T-cell (primary cell): ENCODE measurements around the gene INPP4A. TPM values are rescaled to one million over a fixed set of nuclear protein-coding genes. Genes with fewer than 3 reads are reported as not detected.

ENCODE experiments used
- ATAC-seq, 4 experiments: fragments of 200-7000 bp in 3 of 4; fragments of 150-1000 bp in 1 of 4; cut with Tn5 transposase; replicated peaks in 1 of 4; 1 replicate in 3 of 4; 2 replicates in 1 of 4; pipeline ENCODE4 v1.10.0; 2021; ENCODE audit warnings: moderate library complexity in 3 of 4, mild to moderate bottlenecking in 2 of 4, moderate number of reproducible peaks in 1 of 4
- CTCF ChIA-PET, 2 donors: fragments of 300-600 bp; sonication (Branson Sonifier 250); formaldehyde crosslinking; loops; one replicate each; lab custom pipeline; 2022; ENCODE audit warnings: antibody characterized with exemption in 2 of 2; lab: Charles Lee
- POLR2A ChIA-PET, 2 donors: fragments of 300-600 bp; sonication (Branson Sonifier 250); formaldehyde crosslinking; loops; one replicate each; lab custom pipeline; 2022; ENCODE audit warnings: antibody characterized with exemption in 2 of 2; lab: Charles Lee
- DNase-seq, 35 experiments: peaks; one replicate each; pipeline versions ENCODE4 v3.0.0 to v3.0.0-alpha.2; 2013 to 2023
- H3K27ac ChIP-seq: one replicate; pipeline ENCODE4 v1.5.1; 2013; ENCODE audit warnings: low read length
- H3K27me3 ChIP-seq, 2 experiments: replicated peaks in 1 of 2; 1 replicate in 1 of 2; 2 replicates in 1 of 2; pipeline versions ENCODE4 v1.6.1 to v1.7.0; 2013; ENCODE audit warnings: low read length in 1 of 2, mixed read lengths in 1 of 2; ENCODE audit not compliant: control insufficient read depth in 2 of 2, insufficient read depth in 2 of 2; ENCODE audit errors: extremely low read depth in 1 of 2
- H3K36me3 ChIP-seq, 2 donors: 1 replicate in 1 of 2; 2 replicates in 1 of 2; pipeline versions ENCODE4 v1.6.1 to v1.7.0; 2013; ENCODE audit warnings: low read length in 1 of 2; ENCODE audit not compliant: control insufficient read depth in 2 of 2, insufficient read depth in 1 of 2; ENCODE audit errors: extremely low read depth in 1 of 2
- H3K4me1 ChIP-seq, 2 experiments: 1 replicate in 1 of 2; 2 replicates in 1 of 2; pipeline versions ENCODE4 v1.6.1 to v1.7.0; 2013; ENCODE audit warnings: low read length in 2 of 2, mixed read lengths in 1 of 2; ENCODE audit not compliant: insufficient read depth in 2 of 2, control insufficient read depth in 1 of 2; ENCODE audit errors: extremely low read depth in 1 of 2
- H3K4me3 ChIP-seq, 2 donors: 1 replicate in 1 of 2; 2 replicates in 1 of 2; pipeline versions ENCODE4 v1.5.1 to v1.7.0; 2013; ENCODE audit warnings: mild to moderate bottlenecking in 2 of 2, low read length in 1 of 2, moderate library complexity in 1 of 2; ENCODE audit not compliant: control insufficient read depth in 1 of 2; ENCODE audit errors: extremely low read depth in 1 of 2
- H3K9me3 ChIP-seq: 2 replicates; pipeline ENCODE4 v1.7.0; 2013
- H3K27ac Mint-ChIP-seq, 2 donors: one replicate each; pipeline ENCODE4 v1.8.0; 2020 to 2021; ENCODE audit warnings: mild to moderate bottlenecking in 2 of 2, mixed read lengths in 2 of 2
- H3K27me3 Mint-ChIP-seq, 2 donors: one replicate each; pipeline ENCODE4 v1.8.0; 2021 to 2022; ENCODE audit warnings: mixed read lengths in 2 of 2
- H3K36me3 Mint-ChIP-seq: one replicate; pipeline ENCODE4 v1.8.0; 2021; ENCODE audit warnings: mixed read lengths
- H3K4me1 Mint-ChIP-seq, 3 donors: one replicate each; pipeline ENCODE4 v1.8.0; 2020 to 2022; ENCODE audit warnings: mixed read lengths in 3 of 3, mild to moderate bottlenecking in 1 of 3
- H3K4me3 Mint-ChIP-seq, 3 donors: one replicate each; pipeline ENCODE4 v1.8.0; 2020 to 2022; ENCODE audit warnings: mild to moderate bottlenecking in 3 of 3, mixed read lengths in 3 of 3, moderate library complexity in 3 of 3
- H3K9me3 Mint-ChIP-seq, 3 donors: one replicate each; pipeline ENCODE4 v1.8.0; 2020 to 2022; ENCODE audit warnings: mixed read lengths in 3 of 3
- WGBS: methylation state at CpG from one replicate; pipeline ENCODE4 v1.1.5; 2013; ENCODE audit warnings: missing lambda C conversion rate; ENCODE audit not compliant: insufficient coverage; 5-methylcytosine and 5-hydroxymethylcytosine counted together
- total RNA-seq, 35 experiments: library from RNA in 6 of 35; stranded (reverse) in 6 of 35; fragments of 120-200 nt in 1 of 35; gene quantifications; one replicate each; pipeline versions ENCODE4 v1.2.1 to v1.2.4 and lab custom pipeline; 2013 to 2026

INPP4A gene
- total RNA-seq, 5 donors from 2014 or later (not counting 1 experiment from before 2014, with no cell fraction given), result 126 to 153 (median 136) TPM

GRCh38 chr2:98608116-98608961, 163.7 kb downstream of the INPP4A start, which contains the start of the genes COA5 and UNC50:
Gene COA5, minus strand, starts transcription at chr2:98608512. Its CDS starts 107 bp downstream, at chr2:98608405.
Gene UNC50, plus strand, starts transcription at chr2:98608589. Its CDS starts 1,171 bp downstream, at chr2:98609760.
- CTCF ChIA-PET, result interaction anchor here in 1 of 2 donors (0.6 to 1.1 kb wide), 2 partner anchors 10 to 228 kb away, joined by 3 to 5 read pairs; no protein-coding TSS in a partner anchor
- Histone ChIP-seq H3K27me3 (no peaks in the 10 kb centered on the region), H3K4me1 (peaks cover 22 to 34% of the 10 kb centered on the region in 2 experiments), H3K9me3 (no peaks in the 10 kb centered on the region), H3K27ac (peak within 1 kb of the TSS; percentile 93), H3K36me3 (peaks cover 0 to 22% of the 10 kb centered on the region in 2 donors), H3K4me3 (peak within 1 kb of the TSS; percentile 92 to 95)
- POLR2A ChIA-PET, result interaction anchor here in 1 of 2 donors (0.7 to 1.2 kb wide), 2 partner anchors 9 to 36 kb away, joined by 3 read pairs; no protein-coding TSS in a partner anchor
- H3K27me3 Mint-ChIP-seq, result no peaks in the 10 kb centered on the region
- H3K4me3 Mint-ChIP-seq, result peak within 1 kb of the TSS; percentile 85 to 95 (median 90)
- under 1% methylated on average over 78 of the region's 93 CpGs for WGBS
- peaks cover 65 to 75% (median 70%) of the 10 kb centered on the region in 3 donors for H3K4me1 Mint-ChIP-seq
- peak within 1 kb of the TSS; percentile 87 to 94 for H3K27ac Mint-ChIP-seq
- peaks cover 24% of the 10 kb centered on the region for H3K36me3 Mint-ChIP-seq
- peak; percentile 86 to 92 (median 88) for ATAC-seq
- peak; percentile 72 to 94 (median 86) for DNase-seq
- no peaks in the 10 kb centered on the region for H3K9me3 Mint-ChIP-seq

- DNase-seq (peak in 3 of 35 experiments; percentile 5 to 30 (median 14)), ATAC-seq (peak; percentile 3 to 22 (median 10))
- H3K36me3 ChIP-seq, result peaks cover 0 to 28% of the 10 kb centered on the region in 2 donors
- peak overlapping the region; percentile 92 to 95 for H3K4me3 ChIP-seq
- peaks cover 0 to 3% (median 0%) of the 10 kb centered on the region in 3 donors for H3K9me3 Mint-ChIP-seq
- WGBS, result under 1% methylated on average over 19 of the region's 29 CpGs
- H3K4me3 Mint-ChIP-seq, result peak overlapping the region; percentile 85 to 95 (median 90)
- peak overlapping the region; percentile 87 to 94 for H3K27ac Mint-ChIP-seq
- peaks cover 73 to 78% (median 76%) of the 10 kb centered on the region in 3 donors for H3K4me1 Mint-ChIP-seq
- H3K27me3 ChIP-seq, result no peaks in the 10 kb centered on the region
- no peaks in the 10 kb centered on the region for H3K9me3 ChIP-seq
- H3K4me1 ChIP-seq, result peaks cover 22 to 34% of the 10 kb centered on the region in 2 experiments
- CTCF ChIA-PET, result interaction anchor here in 1 of 2 donors (0.6 to 0.7 kb wide), 2 partner anchors 40 to 227 kb away, joined by 3 to 5 read pairs; no protein-coding TSS in a partner anchor
- POLR2A ChIA-PET, result interaction anchor here in 1 of 2 donors (0.7 to 0.8 kb wide), 2 partner anchors 37 to 145 kb away, joined by 3 read pairs; no protein-coding TSS in a partner anchor
- peaks cover 25% of the 10 kb centered on the region for H3K36me3 Mint-ChIP-seq
- H3K27ac ChIP-seq, result peak overlapping the region; percentile 93
- no peaks in the 10 kb centered on the region for H3K27me3 Mint-ChIP-seq
These were observed 164.4 kb downstream of the INPP4A start for GRCh38 chr2:98608962-98609604.

GRCh38 chr2:98614024-98614739, 169.5 kb downstream of the INPP4A start:
- H3K4me3 Mint-ChIP-seq, result no peak overlapping the region
- WGBS, result 99% methylated on average over 9 of the region's 9 CpGs
- no peaks in the 10 kb centered on the region for H3K27me3 Mint-ChIP-seq
- H3K4me3 ChIP-seq, result no peak overlapping the region
- H3K27ac ChIP-seq, result no peak overlapping the region
- peaks cover 0 to 3% (median 0%) of the 10 kb centered on the region in 3 donors for H3K9me3 Mint-ChIP-seq
- H3K27ac Mint-ChIP-seq, result peak overlapping the region; percentile 62 to 78
- DNase-seq (no peak), ATAC-seq (no peak)
- no peaks in the 10 kb centered on the region for H3K9me3 ChIP-seq
- H3K27me3 ChIP-seq, result no peaks in the 10 kb centered on the region
- peaks cover 12 to 16% of the 10 kb centered on the region in 2 experiments for H3K4me1 ChIP-seq
- H3K36me3 Mint-ChIP-seq, result peaks cover 51% of the 10 kb centered on the region
- peaks cover 61 to 67% (median 63%) of the 10 kb centered on the region in 3 donors for H3K4me1 Mint-ChIP-seq
- peaks cover 0 to 61% of the 10 kb centered on the region in 2 donors for H3K36me3 ChIP-seq
- ChIA-PET POLR2A (interaction anchor here in 1 of 2 donors (0.6 kb wide), 1 partner anchor 14 kb away, joined by 3 read pairs; no protein-coding TSS in a partner anchor), CTCF (interaction anchor here in 1 of 2 donors (0.9 kb wide), 1 partner anchor 14 kb away, joined by 3 read pairs; no protein-coding TSS in a partner anchor)

- Histone ChIP-seq H3K27ac (peak overlapping the region; percentile 10), H3K36me3 (peaks cover 0 to 70% of the 10 kb centered on the region in 2 donors), H3K4me1 (peaks cover 2 to 7% of the 10 kb centered on the region in 2 experiments), H3K9me3 (no peaks in the 10 kb centered on the region), H3K4me3 (no peak overlapping the region), H3K27me3 (no peaks in the 10 kb centered on the region)
- Mint-ChIP-seq H3K27me3 (no peaks in the 10 kb centered on the region), H3K36me3 (peaks cover 53% of the 10 kb centered on the region), H3K4me3 (no peak overlapping the region), H3K27ac (peak overlapping the region; percentile 29 to 78), H3K4me1 (peaks cover 54 to 55% (median 55%) of the 10 kb centered on the region in 3 donors), H3K9me3 (peaks cover 0 to 3% (median 0%) of the 10 kb centered on the region in 3 donors)
- ATAC-seq, result no peak
- CTCF ChIA-PET, result no interaction called here
- DNase-seq, result no peak
- POLR2A ChIA-PET, result no interaction called here
- 98% methylated on average over 3 of the region's 5 CpGs for WGBS
These were observed 170.8 kb downstream of the INPP4A start for GRCh38 chr2:98615481-98615880.

GRCh38 chr2:98617149-98617548, 172.5 kb downstream of the INPP4A start:
- Mint-ChIP-seq H3K4me3 (no peak overlapping the region), H3K4me1 (peaks cover 50 to 51% (median 51%) of the 10 kb centered on the region in 3 donors)
- CTCF ChIA-PET, result interaction anchor here in 1 of 2 donors (1.0 kb wide), 1 partner anchor 18 kb away, joined by 3 read pairs; no protein-coding TSS in a partner anchor

More at GRCh38 chr2:98617149-98617548, 172.5 kb downstream of the INPP4A start:
- Mint-ChIP-seq H3K27ac (peak overlapping the region; percentile 53 to 78), H3K27me3 (no peaks in the 10 kb centered on the region), H3K9me3 (peaks cover 0 to 3% (median 0%) of the 10 kb centered on the region in 3 donors), H3K36me3 (peaks cover 53% of the 10 kb centered on the region)
- H3K27ac ChIP-seq, result no peak overlapping the region
- ATAC-seq (peak in 1 of 4 experiments; percentile 12), DNase-seq (no peak)
- H3K27me3 ChIP-seq, result no peaks in the 10 kb centered on the region
- POLR2A ChIA-PET, result interaction anchor here in 1 of 2 donors (1.5 kb wide), 1 partner anchor 10 kb away, joined by 3 read pairs; no protein-coding TSS in a partner anchor
- H3K4me1 ChIP-seq, result peaks cover 0 to 3% of the 10 kb centered on the region in 2 experiments
- H3K36me3 ChIP-seq, result peaks cover 0 to 75% of the 10 kb centered on the region in 2 donors
- no peak overlapping the region for H3K4me3 ChIP-seq
- WGBS, result no CpG with 5 or more reads among the region's 5 CpGs
- H3K9me3 ChIP-seq, result no peaks in the 10 kb centered on the region
